IPS DF 4.7 (cell line): ENCODE results near the gene PGAP3.
A peak's percentile ranks its signal among the peaks of the same experiment; 100 is the strongest.

Source experiments
- DNase-seq: peaks from one replicate; pipeline ENCODE4 v3.0.0-alpha.2; 2013; ENCODE audit warnings: low spot score; ENCODE audit errors: extremely low read depth

Gene PGAP3

DNA sequence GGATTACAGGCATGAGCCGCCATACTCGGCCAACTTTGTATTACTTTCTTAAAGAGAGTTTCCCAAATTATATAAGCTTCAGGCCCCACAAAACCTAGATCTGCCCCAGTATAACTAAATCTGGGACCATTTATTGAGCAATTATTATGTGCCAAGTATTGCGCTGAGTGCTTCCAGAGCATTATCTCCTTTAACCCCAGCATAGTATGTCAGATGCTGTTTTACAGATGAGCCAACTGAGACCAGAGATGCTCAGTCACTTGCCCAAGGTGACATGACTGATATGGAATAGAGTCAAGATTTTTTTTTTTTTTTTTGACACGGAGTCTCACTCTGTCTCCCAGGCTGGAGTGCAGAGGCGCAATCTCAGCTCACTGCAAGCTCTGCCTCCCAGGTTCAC, 10.1 kb upstream of the PGAP3 start:
- DNase-seq = no peak

DNA sequence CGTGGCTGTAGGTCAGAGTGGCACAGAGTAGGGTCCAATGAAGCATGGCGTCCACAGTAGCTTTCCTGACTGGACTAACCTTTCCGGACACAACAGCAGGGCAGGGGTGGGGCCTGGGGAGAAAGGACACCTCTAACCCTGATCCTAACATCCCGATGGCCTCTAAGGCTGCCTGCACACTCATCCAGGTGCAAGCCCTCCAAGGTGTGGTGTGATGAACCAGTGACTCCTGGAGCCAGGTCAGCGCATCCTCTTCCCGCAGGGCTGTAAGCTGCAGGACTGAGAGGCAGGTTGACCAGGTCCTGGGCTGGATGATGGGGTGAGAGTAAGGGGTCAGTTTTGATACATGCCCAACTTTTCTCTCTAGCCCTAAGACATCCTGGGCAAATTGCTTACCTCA, 8.9 kb upstream of the PGAP3 start:
- no peak for DNase-seq

DNA sequence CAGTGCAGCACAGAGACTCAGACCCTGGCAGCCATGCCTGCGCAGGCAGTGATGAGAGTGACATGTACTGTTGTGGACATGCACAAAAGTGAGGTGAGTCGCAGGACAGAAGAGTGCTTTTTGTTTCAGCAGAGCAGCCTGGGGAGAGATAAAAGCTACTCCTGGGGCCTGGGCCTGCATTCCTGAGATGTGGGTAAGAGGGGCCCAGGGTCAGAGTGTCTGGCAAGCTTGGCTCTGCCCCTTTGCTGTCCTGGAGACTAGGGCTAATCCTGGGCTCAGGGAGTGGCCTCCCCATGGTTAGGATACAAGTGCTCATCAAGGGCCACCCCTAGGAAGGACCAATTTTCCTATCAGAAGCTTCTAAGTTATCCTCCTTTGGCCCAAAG, 7.2 kb upstream of the PGAP3 start:
- no peak for DNase-seq

DNA sequence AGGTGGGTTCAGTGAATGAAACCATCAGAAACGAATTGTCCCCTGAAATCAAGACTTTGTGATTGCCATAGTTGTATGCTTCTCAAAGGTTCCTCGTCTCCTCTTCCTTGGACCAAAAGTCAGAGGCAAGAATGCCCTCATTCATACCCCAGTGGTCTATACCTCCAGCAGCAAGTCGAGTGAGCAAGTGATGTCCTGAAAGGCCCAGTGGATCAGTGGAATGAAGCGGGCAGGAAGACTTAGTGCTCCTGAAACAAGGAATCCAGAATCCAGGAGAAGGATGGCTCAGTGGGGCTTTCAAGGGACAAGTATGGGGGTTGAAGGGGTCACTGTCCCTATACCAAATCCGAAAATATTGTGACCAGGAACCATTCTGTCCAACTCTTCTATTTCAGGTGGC, 6.7 kb upstream of the PGAP3 start:
- DNase-seq = no peak

DNA sequence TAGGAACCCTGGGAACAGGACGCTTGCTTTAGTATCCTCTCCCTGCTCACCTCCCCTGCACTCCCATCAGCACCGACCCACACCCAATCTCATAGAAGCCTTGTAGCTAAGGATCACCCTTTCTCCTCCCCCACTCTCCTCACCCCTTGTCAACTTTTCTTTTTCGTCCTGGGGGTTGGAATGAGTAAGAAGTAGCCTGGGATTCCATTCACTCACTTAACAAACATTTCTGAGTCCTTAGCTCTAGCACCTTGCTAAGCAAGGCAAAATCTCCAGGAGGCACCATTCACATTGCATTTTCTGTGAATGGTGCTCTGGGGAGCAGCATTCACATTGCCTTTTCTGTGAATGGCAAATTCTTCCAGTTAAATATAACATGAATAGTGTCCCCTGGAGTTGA, 1.1 kb upstream of the PGAP3 start:
- peak; percentile 90 for DNase-seq

DNA sequence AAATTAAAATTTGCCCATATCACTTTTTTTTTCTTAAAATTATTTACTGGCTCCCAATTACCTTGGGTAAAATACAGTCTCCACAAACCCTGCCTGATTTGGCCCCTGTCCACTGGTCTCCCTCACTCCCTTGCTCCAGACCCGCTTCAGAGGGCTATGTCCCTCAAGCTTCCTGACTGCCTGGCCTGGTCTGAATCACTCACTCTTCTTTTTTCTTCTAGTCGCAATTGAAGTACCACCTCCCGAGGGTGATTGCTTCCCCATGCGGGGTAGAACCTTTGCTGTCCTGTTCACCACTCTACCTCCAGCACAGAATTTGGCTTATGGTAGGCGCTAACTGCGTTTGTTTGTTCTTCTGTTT, 598 bp upstream of the PGAP3 start:
- no peak for DNase-seq

DNA sequence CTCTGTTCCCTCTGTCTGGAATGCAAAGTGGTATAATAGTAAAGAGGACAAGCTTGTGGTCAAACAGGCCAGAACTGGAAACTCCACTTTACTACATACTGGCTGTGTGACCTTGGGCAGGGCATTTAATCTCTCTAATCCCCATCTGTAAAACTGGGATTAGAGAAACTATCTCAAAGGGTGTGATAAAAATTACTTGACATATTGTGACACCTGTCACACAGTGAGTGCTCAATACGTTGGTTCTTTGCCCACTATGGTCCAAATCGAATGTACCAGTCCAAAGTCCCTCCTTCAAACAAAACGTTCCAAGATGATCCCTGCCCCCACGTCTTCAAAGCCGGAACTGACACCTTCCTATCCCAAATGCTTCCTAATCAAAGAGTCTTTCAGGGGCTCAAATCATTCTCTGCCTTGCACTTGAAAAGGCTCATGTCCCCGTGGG, 734 bp downstream of the PGAP3 start:
- no peak for DNase-seq

DNA sequence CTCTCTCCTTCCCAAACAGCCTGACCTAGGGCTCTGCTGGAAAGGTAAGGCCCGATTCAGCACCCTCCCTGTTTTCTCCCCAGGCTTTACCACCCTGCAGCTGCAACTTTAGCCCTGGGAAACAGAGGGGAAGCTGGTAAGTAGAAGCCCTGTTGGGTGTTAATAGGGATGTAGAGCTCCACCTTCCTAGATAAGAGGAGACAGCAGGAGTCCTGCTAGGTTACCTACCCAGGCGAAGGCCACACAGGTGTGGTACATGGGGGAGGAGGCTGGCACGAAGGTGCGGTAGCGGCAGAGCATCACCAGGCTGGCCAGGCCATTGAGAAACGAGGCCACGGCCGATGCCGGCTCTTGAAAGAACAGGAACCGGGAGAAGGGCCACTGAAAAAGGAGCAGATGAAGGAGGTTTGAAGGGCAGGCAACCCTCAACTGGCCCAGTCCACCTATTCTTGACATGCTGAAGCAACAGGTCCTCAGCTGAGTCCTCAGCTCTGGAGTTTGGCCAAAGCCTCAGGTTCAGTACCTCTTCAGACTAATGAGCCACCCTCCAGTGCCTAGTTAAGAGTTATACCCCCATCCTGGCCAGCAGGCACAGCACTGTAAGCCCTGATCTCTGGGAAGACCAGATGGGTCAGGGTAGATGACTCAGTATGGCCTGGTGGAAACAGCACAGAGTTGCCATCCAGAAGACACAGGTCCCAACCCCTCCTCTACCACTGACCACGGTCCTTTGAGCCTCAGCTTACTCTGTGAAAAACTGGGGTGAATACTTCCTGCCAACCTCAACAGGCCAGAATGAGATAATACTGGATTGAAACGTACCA, 3.3 kb downstream of the PGAP3 start:
- no peak for DNase-seq

DNA sequence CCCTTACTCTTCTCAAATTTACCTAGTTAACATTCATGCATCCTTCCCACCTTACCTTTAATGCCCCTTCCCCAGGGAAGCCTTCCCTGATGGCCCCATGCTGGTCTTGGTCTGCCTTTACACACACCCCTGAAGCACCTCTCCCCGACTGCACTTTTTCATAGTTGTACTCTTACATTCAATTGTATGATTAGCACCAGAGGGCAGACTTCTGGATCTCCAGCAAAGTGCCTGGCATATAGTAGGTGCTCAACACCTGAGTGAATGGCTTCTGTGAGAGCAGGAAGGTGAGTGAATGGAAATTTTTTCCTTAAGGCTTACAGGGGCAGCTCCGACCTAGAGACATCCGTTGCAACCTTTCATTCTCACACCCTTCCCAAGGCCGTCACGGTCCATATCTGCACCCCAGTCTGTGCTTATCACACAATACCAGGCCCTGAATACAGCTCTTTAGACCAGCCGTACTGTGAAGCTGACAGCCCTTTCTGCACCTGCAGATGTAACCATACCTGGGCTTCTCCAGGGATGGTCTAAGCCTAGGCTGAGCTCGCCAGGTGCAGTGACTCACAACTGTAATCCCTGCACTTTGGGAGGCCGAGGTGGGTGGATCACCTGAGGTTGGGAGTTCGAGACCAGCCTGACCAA, 4.4 kb downstream of the PGAP3 start:
- no peak for DNase-seq

DNA sequence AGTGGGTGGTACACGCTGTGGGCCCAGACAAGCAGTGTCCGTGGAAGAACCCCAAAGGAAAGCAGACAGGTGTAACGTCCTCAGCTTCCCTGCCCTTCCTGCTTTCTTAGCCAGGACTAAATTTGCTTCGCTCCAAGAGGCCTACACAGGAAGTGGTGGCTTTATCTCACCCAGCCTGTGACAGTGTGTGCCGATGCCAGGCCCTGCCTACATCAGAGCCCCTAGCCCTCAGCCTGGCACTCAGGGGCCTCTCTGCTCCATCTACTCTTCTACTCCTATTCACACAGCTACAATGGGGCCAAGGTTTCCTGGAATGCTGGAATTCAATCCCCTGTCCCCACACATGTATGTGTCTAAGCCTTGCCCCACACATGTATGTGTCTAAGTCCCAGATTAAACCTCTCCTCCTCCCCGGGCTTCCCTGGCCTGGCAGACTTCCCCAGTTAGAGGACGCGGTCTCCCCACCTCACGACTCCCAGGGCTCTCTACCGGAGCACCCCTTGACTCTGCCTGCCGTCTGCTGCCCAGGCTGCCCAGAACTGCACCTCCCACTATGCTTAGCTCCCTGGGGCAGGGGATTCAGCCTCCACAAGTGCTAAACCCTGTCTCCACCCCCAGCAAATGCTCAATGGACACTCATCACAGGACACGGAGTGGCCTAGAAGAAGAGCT, 8.2 kb downstream of the PGAP3 start:
- DNase-seq = no peak

DNA sequence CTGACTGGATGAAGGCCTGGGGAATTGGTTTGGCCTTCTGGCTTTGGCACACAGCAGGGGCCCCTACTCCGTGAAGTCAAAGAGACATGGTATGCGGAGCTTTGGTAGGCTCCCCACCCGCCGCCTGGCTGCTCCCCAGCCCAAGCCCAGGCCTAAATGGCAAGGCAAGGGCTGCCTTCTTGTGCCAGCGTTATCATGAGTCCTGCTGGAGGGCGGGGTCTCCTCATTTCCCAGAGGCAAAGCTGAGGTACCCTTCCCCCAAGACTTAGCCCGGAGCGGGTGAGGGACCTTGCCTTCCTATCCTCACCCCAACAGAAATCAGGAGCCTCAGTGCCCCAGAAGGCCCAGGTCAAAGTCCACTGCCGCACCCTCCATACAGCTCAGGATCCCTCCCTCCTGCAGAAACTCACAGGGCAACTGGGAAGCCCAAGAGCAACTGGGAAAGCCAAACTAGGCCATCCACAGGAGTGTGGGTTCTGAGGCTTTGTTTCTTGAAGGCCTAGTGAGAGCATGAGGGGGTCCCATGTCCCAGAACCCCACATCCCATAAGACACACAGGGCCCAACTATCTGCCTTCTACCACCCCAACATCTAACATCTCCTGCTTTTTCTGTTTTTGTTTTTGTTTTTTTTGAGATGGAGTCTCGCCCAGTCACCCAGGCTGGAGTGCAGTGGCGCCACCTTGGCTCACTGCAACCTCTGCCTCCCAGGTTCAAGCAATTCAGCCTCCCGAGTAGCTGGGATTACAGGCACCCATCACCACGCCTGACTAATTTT, 9.3 kb downstream of the PGAP3 start:
- no peak for DNase-seq

DNA sequence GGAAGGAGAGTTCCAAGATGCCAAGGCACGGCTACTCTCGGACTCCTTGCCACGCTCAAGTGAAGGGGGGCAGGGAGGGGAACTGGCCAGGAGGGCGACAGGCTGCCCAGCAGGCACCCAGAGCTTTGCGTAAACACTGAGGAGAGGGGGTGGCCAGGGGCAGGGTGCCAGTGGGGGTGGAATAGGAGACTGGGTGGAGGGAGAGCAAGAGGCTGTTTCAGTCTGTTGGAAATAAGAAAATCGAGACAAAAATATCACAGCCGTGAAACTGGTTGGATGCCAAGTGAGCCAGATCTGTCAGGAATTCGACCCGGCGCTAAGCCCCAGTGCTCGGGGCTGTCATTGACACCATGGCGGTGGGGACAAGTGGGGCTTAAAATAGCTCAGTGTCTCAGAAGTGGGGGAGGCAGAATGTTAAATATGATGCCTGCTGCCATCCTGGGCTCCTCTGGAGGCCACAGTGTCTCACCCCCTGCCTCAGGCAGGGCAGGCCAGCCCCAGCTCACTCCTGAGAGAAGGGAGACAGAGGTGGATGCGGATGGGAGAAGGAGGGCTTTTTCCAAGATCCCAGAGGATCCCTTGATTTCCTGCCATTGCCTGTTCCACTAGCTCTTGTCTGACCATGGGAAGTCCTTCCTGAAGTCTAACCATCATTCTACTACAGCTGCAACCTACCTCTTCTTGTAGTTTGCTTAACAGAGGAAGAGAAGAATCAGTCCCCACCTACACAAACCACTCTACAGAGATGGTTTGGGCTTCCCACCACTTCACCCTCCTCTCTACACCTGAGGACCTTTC, 10.1 kb downstream of the PGAP3 start:
- DNase-seq = no peak

DNA sequence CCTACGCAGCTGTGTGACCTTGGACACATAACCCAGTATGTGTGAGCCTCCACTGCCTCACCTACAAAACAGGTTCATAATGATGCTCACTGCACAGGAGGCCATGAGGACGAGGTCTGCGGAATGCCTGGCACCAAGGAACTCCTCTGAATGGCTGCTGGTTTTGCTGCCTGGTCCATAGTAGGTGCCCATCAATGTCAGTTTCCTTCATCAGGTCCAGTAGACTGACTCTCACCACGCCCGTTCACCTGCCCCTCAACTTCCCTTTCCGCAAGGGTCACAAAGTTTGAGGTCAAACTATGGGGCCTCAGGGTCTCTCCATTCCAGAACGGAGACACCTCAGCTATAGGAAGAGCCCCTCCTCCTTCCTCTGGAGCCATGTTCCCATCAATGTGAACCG, 10.8 kb downstream of the PGAP3 start:
- DNase-seq = no peak

DNA sequence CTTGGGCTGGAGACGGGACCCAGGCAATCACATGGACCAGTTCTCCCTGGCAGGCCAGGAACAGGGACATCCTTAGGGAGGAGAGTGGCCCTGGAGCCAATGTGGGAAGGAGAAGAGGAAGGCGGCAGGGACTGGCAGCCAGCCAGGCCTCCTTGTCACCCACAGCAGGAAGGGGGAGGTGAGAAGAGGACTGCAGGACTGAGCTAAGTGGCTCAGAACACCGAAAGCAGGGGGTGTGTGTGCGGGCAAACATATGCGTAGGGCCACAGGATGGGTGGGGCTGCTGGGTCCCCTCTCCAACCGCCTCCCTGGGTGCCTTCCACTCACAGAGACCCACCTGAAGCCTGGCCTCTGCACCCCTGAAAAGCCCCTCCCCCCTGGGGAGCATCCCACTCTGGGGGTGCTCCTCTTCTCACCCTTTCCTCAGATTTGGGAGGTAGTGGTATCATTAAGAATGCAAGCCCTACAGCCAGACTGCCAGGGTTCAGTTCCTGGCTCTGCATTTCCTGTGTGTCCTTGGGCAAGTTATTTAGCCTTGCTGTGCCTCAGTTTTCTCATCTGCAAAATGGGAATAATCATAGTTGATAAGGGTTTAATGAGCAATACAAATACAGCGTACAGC, 11.5 kb downstream of the PGAP3 start:
- DNase-seq = no peak

DNA sequence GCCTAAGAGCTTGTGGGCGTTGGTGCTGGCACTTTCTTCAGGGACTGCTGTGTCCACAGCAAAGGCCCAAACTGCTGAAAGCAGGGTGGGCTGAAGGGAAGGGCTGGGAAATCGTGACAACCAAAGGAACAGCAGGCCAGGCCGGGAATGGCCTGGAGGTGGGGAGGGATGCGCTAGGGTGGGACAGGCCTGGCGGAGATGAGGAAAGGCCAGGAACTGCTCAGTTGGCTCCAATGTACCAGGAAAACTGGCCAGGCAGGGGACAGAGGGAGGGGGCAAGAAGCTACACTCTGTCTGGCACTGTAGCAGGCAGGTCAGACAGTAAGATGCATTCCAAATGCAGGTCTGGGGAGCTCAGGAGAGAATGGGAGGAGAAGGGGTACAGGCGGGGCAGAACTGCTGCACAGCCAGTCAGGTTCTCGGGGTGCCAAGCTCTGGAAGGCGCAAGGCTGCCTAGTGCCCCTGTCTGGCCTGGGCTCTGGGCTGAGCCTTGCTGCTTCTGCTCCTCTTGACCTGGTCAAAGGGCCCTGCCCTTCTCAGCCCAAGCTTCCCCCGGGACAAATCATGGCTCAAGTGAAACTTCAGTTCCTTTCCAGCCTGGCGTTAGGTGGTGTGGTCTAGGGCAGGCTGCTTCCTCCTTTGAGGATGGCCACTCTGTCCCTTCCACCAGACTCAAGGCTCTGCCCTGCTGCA, 12.3 kb downstream of the PGAP3 start:
- DNase-seq = no peak

DNA sequence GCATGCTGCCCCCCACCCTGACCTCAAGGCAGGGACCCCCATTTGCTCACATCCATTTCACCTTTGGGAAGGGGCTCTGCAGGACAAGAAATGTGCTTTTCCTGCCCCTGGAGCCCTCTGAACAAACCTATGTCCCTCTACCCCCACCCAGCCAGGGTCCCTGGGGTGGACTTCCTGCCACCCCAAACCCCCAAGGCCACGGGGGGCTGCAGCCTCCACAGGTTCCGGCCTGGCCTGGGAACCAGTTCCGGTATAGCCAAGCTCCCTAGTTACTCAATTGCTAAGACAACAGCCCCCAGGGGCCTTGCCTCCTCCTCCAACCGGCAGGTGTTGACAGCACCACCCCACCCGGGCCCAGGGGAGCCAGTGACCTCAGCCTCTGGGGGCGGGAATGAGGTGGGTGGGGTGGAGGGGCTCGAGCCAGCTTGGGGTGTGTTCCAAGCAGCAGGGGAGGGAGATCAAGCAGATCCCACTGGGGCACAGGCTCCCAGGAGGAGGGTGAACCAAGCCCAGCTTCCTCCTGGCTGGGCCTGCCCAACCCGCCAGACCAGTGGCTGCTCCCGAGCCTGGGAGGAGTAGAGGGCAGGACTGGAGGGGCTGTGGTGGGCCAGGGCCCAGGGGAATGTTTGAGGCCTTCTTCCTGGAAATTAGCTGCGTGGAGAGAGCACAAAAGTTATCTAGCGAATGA, 13.0 kb downstream of the PGAP3 start:
- no peak for DNase-seq

DNA sequence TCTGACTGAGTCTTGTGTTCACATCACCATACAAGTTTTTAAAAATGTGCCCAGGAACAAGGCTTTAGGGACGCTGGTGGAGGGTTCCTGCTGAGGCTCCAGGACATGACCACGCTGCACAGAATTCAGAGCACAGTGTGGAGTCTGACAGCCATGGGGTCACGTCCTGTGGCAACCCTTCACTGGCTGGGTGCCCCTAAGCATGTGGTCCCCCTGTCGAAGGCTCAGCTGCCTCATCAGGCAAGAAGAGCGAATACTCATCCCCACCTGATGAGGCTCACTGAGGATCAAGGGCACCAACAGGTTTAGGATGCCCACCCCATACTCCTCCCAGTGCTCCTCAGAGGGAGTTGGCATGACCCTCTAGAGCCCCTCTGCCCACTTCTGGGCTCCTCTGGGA, 13.7 kb downstream of the PGAP3 start:
- DNase-seq = no peak

DNA sequence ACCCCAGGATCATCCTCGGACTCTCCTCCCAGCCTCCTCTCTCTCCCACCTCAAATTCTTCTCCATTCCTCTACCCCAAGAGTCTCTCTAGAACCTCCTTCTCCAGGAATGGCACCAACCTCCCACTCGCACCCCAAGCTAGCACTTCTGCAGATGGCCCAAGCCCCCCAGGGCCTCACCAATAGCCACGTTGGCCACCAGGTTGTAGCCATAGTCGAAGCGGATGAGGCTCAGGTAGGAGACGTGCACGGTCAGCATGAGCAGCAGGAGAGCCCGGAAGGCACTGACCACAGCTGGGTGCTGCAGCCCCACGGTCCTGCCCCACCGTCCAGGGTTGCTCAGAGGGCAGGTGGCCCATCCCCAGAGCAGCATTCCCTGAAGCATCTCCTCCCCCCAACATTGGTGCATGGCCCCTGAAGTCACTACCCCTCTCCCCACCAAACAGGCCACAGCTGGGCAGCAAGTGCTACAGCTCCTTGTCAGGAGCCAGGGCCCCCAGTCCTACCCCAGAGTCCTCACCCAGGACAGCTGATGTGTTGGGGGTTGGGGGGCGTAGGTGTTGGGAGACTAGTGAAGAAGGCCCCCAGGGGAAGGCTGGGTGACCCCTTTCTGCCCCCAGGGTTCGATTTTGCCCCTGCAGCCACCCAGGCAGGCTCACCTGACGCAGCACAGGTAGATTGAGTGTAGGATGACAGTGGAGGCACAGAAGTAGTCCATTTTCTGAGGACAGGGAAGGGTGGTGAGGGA, 14.3 kb downstream of the PGAP3 start:
- DNase-seq = no peak
